GM19043 (cell line): ENCODE data around the gene PIGP.
"Not testable (repeated sequence)": the region's sequence is repeated elsewhere in the genome, so short reads cannot be mapped to it uniquely, and the experiment has no call there.

Experiments
- ATAC-seq: cut with Tn5 transposase; IDR thresholded peaks from one replicate; pipeline ENCODE4 v1.9.1; 2021; ENCODE audit warnings: low read depth; ENCODE audit not compliant: unreplicated experiment

PIGP gene

DNA sequence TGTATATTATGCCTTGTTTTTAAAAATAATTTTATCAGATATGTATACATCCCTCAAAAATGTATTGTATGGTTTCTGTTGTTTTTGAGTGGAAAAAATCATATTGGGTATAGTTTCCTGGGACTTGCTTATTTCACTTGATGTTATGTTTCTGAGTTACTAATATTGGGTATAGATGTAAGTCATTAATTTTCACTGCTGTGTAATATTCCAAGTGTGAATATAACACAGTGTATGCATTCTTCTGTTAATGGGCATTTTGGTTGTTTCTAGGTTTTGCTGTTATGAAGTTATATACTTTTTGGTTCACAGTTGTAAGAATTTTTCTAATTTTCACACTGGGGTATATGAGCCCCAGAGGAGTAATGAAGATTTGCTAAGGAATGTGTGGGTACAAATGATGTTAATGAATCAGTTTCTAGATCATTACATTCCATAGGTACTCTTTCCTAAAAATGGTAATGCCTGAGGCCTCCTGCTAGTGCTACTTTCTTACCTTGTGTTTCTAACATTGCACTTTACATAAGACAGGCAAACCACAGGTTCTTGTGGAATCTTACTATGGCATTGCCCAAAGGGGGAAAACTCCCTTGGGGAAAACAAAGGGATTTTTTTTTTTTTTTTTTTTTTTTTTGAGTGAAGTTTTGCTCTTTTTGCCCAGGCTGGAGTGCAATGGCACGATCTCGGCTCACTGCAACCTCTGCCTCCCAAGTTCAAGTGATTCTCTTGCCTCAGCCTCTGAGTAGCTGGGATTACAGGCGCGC lies 3.4 kb upstream of the PIGP start:
- no peak for ATAC-seq

DNA sequence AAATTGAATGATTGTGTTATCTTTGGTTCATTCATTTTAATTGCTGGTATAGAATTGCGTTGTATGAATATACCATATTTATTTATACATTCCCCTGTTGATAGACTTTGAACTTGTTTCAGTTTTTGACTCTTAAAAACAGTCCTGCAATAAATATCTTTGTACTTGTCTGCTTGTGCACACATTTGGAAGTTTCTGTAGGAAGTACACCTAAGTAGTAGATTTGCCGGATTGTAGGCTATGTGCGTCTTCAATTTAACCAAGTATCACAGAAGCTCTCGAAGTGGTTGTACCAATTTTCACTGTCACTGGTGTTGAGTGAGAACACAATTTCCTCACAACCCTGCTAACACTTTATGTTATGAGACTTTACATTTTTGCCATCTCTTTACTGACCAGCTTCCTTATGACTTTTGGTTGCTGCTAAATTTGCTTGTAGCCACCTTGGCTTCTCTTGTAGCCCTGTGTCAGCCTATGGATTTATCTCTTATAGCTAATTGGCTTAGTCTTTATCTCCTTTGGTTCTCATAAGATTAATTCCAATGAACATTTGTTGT lies 2.4 kb upstream of the PIGP start:
- ATAC-seq, result no peak

DNA sequence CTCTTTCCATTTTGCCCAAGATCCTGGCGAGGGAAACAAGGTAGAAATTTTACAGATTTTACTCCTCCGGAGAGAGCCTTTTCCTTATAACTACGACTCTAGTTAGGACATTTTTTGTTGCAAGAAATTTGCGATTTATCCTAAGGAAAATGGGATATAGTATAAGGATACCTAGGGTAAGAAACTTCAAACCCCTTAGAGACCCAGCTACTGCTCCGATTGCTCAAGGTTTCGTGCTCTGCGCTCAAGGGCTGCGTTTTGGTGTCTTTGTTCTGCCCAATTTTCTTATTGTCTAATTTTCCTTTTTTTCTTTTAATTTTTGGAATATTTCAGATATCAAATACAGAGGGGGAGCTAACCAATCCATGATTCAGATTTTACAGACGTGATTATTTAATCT lies 1.7 kb upstream of the PIGP start:
- no peak for ATAC-seq

DNA sequence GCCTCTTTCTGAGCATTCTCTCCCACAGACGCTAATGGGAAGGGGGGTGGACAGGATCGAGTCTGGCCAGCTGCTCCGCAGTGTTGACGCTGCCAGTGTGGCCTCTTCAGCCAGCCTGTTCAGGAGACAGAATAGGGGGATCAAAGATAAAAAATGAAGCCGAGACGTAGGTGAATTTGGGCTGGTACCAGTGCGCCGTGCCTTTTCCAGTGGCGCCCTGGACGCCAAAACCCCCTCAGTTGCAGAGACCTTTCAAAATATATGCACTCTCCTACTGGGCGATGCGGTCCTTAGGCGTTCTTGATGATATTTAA lies 1.3 kb upstream of the PIGP start:
- ATAC-seq, result no peak

DNA sequence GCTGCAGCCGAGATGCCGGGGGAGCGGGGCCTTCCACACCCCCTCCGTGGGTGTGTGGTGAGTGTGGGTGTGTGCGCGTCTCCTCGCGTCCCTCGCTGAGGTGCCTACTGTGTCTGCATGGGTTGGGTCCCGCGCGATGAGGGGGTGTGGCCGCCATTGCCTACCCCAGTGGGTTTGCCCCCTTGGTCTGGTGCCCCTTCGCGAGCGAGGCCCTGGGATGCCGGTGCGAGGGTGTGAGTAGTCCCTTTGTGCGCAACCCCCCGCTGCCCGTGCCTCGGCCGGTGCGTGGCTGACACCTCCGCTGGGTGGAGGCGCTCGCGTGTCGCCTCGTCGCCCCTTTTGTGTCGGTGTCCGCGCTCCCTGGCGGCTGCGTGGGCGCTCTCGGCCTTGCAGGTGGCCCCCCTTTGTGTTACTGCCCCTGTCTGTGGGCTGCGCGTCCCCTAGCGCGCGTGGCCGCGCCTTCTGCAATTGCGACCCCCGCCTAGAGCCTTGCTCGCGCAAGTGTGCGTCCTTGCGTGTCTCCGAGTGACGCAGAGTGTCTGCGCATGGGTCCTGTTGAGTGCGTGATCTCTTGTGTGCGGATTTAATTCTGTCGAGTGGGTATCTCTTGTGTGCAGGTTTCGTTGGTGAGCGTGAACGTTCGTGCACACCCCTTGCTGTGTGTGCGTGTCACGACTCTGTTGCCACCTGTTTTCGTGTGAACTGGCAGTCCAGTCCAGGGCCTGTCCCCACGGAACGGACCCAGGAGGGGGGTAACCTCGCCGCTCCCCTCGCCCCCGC lies 736 bp upstream of the PIGP start:
- peak; percentile 24 for ATAC-seq

DNA sequence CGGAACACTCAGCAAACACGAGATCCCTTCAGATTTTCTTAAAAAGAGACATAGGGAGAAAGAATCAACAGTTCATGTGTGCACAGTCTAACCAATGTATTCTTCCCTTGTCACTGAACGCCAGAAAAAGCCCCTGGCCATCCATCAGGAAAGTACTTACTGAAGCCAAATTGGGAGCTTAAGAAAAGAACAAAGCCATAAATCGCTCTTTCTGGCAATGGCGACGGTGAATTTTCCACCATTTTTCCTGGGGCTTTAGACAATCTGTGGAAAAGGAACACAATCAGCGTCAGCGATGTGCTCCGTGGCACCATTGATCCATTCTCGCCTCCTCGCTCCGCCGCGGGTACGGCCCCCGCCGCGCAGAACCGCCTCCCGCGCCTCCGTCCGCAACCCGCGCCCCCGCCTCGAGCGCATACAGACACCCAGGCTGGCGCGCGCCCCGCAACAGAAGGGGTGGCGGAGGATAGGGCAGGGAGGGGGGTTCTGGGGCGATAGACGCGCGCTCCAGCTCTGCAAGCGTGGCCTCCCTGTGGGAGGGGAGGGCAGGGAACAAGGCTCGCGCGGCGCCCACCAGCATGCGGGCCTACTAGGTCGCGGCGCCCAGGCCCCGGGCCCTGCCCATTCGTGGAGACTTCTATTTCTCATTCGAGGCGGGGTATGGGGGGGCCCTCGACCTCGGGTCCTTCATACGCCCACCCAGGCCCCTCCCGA lies 440 bp downstream of the PIGP start:
- peak; percentile 32 for ATAC-seq

DNA sequence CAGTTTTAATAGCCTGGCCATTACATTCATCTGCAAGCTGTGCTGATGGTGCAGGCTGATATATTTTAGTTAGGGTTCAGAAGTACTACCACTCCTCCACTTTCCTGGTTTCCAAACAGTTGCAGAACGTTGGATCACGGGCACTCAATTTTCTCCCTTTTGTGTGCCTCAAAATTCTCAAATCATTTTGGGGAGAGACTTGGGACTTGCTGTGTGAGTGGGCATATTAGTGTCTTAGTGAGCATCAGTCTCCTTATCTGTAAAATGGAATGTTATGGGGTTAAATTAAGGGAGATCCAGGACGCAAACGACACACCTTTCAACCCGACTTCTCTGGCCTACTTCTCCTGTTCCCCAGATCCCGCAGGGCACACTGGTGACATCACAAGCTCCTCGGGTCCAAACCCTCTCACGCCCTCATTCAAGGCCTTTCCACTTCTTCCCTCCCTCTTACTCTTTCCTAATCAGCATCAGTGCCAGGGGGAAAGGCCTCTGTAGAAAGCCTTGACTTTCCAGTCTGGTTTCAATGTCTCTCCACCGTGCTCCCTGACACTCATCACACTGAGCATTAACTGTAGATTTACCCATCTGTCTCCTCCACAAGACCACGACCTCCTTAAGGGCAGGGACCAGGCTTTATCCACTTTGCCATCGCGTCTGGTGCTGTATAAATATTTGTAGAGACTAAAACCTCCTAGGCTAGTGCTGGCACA lies 1.2 kb downstream of the PIGP start:
- ATAC-seq, result no peak

DNA sequence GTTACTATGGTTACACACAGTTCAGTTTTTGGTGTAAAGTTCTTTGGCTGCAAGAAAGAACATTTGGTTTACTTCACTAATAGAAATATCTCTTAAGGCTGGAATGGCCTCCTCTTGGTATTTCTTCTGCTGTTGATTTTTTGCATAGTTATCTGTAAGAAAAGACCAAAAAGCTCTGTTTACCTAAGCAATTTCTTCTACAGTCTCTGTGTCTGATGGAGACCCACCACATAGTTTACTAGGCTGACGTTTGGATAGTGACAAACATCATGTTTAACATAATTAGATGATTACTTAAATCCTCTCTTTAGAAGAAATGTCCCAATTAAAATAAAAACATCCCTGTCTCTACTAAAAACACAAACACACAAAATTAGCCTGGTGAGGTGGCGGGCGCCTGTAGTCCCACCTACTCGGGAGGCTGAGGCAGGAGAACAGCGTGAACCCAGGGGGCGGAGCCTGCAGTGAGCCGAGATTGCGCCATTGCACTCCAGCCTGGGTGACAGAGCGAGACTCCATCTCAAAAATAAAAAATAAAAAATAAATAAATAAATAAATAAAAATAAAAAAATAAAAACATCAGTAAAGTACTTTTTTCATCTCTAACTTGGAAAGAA lies 7.2 kb downstream of the PIGP start:
- no peak for ATAC-seq

DNA sequence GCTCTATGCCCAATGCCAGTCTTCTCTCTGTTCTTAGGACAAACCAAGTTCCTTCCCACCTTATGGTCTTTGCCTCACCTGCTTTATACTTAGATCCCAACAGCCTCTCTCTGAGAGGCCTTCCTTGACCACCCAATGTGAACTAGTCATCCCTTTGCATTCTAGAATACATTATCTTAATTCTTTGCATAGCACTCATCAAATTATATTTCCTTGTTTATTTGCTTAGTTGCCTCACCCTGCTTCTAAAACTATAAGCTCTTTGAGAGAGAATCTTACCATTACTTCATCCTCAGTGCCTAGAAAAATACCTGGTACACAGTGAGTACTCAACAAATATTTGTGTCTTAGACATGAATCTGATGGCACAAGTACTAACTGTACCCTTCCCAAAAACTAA lies 8.0 kb downstream of the PIGP start:
- no peak for ATAC-seq

DNA sequence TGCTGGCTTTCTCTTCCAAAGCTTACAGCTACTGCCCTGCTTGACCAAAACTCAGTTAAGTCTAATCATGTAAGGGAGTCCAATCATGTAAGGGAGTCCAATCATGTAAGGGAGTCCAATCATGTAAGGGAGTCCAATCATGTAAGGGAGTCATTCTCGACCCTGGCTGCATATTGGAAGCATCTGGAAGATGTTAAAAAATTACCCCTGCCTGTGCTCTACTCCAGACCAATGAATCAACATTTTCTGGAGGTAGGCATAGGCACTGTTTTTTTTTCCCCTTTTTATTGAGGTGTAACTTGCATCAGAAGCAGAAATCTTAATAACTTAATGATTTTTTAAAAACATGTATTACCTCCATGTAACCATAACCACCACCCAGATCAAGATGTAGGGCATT lies 9.4 kb downstream of the PIGP start:
- no peak for ATAC-seq

DNA sequence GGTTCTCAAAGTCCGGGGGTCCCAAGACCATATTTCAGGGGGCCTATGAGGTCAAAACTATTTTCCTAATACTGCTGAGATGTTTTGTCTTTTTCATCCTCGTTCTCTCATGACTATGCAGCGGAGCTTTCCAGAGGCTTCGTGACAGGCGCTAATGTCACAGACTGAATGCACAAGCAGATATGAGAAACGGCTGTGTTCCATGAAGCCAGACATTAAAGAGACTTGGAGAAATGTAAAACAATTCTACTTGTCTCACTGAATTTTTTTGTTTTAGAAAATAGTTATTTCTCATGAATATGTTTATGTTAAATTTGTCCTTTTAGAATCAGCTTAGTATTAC lies 10.3 kb downstream of the PIGP start:
- no peak for ATAC-seq

DNA sequence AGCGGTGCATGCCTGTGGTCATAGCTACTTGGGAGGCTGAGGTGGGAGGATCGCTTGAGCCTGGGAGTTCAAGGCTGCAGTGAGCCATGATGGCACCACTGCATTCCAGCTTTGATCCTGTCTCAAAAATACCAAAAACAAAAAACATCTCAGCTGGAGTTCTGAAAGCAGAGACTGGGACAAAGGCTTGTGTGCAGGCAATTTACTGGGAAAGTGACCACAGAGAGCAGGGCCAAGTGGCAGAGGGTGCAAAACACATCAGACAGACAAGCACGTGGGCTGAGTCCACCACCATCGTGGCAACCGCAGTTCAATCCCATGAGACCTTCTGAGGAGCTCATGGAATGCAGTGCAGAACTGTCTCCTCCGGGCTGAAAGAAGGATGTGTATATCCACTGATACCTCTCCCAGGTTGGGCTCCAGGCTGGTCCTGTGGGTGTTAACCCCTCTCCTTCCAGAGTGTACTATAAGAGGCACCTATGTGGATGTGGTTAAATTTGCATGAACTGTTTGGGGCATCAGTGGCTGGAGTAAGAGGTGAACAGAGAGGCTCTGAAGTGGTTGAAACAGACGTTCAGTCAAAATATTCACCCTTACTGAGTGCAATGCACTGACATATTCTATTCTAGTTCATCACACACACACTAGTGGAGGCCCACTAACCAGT lies 10.8 kb downstream of the PIGP start:
- no peak for ATAC-seq

DNA sequence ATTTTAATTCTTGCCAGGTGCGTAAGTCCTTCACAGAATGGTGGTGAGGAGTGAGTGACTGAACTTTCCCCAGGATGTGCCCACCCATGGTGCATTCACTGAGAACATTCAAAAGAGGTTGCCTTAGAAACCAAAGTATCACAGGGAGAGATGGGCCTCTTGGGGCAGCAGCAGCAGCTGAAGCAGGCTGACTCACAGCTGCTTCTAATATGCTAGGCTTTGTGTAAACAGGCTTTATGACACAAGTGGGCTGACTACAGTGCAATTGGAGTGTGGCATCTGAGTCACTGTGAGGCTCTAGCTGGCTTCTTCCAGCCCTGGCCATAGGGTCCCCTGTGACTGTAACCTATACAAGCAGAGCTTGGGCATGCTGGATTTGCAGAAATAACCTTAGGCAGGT lies 12.6 kb downstream of the PIGP start:
- no peak for ATAC-seq

DNA sequence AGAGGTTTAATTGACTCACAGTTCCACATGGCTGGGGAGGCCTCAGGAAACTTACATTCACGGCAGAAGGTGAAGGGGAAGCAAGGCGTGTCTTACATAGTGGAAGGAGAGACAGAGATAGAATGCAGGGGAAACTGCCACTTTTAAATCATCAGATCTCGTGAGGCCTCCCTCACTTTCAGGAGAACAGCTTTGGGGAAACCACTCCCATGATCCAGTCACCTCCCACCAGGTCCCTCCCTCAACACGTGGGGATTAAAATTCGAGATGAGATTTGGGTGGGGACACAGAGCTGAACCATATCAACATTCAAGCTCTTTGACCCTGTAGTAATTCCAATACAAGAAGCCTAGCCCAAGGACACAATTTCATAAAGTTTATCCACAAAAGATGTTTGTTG lies 13.7 kb downstream of the PIGP start:
- ATAC-seq, result no peak

DNA sequence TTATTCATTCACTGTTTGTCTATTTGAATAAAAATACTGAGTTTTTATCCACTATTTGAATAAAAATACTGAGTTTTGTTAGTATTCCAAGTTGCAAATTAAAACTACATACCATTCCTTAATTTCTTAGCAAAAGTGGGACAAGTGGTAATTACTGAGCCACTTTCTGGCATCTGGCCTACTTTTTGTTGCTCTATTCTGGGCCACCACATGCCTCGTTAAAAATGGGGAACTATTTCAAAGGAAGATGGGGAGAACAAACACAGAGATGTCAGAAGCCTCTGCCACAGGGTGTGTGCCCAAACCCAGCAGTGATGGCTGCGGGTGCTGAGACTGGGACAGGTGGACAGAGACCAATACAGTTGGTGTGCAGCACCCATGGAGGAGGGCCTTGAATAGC lies 14.6 kb downstream of the PIGP start:
- ATAC-seq, result no peak

DNA sequence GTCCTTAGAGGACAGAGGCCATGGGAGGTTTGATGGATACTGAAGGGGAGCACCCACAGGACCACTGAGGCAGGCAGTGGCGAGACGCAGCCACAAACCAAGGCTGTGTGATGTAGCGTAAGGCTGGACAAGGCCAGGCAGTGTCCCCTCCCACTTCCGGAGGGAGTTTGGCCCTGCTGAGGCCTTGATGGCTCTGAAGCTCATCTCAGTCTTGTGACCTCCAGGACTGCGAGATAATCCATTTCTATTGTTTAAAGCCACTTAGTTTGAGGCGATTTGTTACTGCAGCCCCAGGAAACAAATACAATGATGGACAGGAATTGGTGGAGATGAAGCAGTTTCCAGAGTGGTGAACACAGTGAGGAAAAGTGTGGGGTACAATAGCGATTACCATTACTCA lies 15.3 kb downstream of the PIGP start:
- ATAC-seq, result no peak

DNA sequence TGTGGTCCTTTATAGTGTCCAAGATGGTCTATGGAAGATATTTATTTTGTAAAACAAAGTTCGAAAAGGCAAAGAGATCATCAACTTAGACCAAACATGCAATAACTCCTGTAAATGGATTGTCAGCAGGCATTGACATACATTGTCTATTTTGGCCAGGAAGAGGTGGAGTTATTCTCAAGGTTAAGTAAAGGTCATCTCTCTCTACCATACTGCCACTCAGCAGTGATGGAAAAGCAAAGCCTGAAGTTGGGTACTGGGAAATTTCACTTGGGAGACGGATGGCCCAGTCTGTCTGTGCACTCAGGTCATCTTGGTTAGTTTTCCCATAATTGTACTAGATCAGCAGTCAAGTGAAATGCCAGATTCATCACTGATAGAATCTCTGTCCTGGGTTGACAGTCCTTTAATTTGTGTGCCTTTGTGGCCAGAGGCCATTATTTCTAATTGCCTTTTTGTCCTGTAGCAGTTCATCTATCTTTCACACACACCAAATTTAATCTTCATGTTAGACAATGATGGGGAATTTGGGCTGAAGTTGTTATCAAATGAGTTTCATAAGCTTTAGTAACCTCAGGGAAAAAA lies 17.5 kb downstream of the PIGP start:
- no peak for ATAC-seq

DNA sequence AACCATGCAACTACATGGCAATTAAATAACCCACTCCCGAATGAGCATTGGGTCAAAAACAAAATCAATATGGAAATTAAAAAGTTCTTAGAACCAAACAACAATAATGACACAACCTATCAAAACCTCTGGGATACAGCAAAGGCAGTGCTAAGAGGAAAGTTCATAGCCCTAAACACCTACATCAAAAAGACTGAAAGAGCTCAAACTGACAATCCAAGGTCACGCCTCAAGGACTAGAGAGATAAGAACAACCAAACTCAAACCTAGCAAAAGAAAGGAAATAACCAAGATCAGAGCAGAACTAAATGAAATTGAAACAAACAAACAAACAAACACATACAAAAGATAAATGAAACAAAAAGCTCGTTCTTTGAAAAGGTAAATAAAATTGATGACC lies 23.1 kb downstream of the PIGP start:
- ATAC-seq, result not testable (repeated sequence)

DNA sequence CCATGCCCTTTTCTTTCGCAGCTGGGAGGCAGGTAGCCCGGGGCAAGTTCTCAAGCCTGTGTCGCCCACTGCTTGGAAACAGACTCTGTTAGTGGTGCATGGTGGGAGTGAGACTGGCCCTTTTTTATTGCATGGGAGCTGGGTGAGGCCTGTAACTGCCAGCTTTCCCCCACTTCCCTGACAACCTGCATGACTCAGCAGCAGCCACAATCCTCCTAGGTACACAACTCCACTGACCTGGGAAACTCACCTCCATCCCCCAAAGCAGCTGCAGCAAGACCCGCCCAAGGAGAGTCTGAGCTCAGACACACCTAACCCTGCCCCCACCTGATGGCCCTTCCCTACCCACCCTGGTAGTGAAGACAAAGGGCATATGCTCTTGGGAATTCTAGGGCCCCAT lies 25.8 kb downstream of the PIGP start:
- ATAC-seq, result no peak

DNA sequence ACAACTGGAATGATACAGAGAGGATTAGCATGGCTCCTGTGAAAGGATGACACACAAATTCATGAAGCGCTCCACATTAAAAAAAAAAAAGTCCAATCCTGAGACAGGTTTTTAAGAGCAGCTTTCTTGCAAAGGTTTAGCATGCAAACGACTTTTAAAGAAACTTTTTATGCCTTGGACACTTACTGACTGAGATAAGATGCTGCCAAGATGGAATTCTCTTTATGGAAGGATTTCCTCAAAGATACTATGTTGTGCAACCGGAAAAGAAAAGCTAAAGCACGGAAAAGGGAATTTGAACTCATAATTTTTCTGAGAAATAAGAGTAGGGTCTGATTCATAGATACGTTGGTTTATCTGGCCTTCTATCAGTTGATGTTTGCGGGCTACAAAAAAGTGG lies 27.3 kb downstream of the PIGP start:
- ATAC-seq, result no peak
